T-helper 2 cell (primary cell): ENCODE measurements around the gene C10orf62.
"Not testable (repeated sequence)": the region's sequence is repeated elsewhere in the genome, so short reads cannot be mapped to it uniquely, and the experiment has no call there.

Experiments used
- DNase-seq, 5 experiments: peaks; one replicate each; pipeline versions ENCODE4 v3.0.0 to v3.0.0-alpha.2; 2012 to 2022

The C10orf62 gene

GRCh38 chr10:97632949-97633884 lies 43.7 kb downstream of the C10orf62 start, which contains the start of gene MORN4:
MORN4 (minus strand) TSS chr10:97633500; CDS start chr10:97619653, 13,847 bp downstream.
- DNase-seq = peak; percentile 79 to 93 (median 84)

DNA sequence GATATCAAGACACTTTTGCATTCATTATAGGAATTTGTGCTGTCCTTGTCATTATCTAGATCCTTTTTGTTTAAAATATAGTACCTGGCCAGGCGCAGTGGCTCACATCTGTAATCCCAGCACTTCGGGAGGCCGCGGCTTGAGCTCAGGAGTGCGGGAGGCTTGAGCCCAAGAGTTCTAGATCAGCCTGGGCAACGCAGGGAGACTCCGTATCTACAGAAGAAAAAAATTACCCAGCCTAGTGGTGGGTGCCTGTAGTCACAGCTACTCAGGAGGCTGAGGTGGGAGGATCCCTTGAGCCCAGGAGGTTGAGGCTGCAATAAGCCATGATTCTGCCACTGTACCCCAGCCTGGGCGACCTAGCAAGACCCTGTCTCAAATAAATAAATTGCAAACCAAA lies 44.4 kb downstream of the C10orf62 start:
- peak in 1 of 5 experiments; percentile 36 for DNase-seq

GRCh38 chr10:97635577-97635976 lies 46.1 kb downstream of the C10orf62 start:
- DNase-seq = no peak

DNA sequence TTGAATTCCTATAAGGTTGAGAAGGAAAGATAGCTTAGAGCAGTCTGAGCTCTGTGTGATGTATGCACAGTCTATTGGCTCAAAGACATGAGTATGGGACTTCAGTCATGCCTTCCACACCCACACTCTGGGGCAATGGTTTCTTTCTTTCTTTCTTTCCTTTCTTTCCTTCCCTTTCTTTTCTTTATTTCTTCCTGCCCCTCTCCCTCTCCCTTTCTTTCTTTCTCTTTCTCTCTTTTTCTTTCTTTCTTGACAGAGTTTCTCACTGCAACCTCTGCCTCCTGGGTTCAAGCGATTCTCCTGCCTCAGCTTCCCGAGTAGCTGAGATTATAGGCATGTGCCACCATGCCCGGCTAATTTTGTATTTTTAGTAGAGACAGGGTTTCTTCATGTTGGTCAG lies 49.6 kb downstream of the C10orf62 start:
- DNase-seq = not testable (repeated sequence)

DNA sequence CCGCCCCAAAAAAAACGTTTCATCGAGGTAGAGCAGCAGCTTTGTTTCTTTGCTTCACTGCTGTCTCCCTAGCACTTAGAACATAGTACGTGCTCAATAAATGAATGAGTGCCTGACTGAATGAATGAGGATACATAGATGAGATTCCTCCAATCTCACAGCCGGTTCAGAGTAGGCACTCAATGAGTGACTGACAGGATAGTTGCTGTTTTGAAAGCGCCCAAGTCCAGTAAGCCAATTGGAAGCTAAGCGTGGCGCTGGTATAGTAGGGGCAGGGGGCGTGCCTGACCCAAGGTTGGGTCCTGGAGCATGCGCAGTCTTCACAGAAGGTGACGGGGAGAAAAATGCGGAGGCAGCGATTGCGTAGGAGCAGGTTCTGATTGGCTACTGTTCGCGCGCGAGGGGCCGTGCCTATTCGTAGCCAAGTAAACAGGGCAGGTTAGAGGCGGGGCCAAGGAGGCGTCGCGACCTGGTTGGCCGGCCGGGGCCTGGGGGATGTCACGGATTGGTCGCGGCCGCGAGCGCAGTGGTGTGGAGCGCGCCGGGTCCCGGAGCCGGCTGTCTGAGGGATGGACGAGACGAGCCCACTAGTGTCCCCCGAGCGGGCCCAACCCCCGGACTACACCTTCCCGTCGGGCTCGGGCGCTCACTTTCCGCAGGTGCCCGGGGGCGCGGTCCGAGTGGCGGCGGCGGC lies 50.8 kb downstream of the C10orf62 start, which contains the start of gene PI4K2A:
Gene PI4K2A (plus strand): TSS at position 498 of the 694 bp plus-strand sequence. CDS start 72 bp downstream, at position 570.
- peak; percentile 93 to 99 (median 99) for DNase-seq
